Muscle of back (tissue), 11 donors: ENCODE measurements around the gene ATP6V0E2. TPM values are rescaled to one million over a fixed set of nuclear protein-coding genes. Genes with fewer than 3 reads are reported as not detected.

Experiments used
- DNase-seq, 3 donors: peaks; one replicate each; pipeline versions ENCODE4 v3.0.0 to v3.0.0-alpha.2; 2013
- polyA plus RNA-seq, 10 donors: library from polyadenylated mRNA; unstranded; fragments of 120-200 nt; gene quantifications; one replicate each; pipeline ENCODE4 v1.2.1, GENCODE V29; 2013; ENCODE audit not compliant: insufficient read length in 10 of 10

The ATP6V0E2 gene
- polyA plus RNA-seq, 10 donors = 5.6 to 11.3 (median 9.0) TPM

- DNase-seq = no peak
These were observed 36.1 kb upstream of the ATP6V0E2 start for GRCh38 chr7:149837564-149838223.

- DNase-seq = peak; percentile 97 to 99 (median 98)
These were observed 35.4 kb upstream of the ATP6V0E2 start, which contains the start of gene ZNF862 for GRCh38 chr7:149838224-149838991. ZNF862 (plus strand) TSS chr7:149838375; CDS start chr7:149838612, 237 bp downstream.

DNA sequence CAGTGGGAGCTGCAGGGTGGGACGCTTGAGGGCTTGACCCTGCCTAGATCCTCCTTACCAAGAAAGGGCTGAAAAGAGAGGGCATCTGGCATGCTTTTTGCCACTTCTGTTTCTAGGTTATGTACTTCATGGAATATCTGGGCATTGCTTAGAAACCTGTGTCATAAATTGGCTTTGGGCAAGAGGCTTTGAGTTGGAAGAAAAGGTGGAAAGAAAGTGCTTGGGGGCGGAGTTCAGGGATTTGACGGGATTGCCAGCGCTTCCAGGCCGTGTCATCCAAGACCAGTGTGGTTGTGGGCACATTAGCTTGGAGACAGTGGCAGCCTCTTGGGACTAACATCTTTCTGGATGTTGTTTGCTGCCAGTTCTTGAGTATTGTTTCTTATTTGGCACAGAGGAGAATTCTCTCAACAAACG lies 34.8 kb upstream of the ATP6V0E2 start:
- no peak for DNase-seq

DNA sequence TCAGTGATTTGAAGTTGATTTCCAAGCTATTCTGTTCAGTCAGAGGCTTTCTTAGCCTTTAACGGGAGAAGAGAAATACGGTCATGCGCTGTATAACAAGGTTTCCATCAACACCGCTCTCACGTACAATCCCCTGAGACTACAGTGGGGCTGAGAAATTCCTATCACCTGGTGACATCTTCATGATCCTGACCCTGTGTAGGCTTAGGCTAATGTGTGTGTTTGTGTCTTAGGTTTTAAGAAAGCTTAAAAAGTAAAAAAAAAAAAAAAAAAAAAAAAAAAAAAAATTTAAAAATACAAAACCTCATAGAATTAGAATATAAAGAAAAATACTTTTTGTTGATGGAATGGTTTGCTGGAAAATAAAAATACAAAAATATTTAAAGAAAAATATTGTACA lies 33.8 kb upstream of the ATP6V0E2 start:
- no peak for DNase-seq

GRCh38 chr7:149843566-149843965 lies 30.2 kb upstream of the ATP6V0E2 start:
- DNase-seq = no peak

DNA sequence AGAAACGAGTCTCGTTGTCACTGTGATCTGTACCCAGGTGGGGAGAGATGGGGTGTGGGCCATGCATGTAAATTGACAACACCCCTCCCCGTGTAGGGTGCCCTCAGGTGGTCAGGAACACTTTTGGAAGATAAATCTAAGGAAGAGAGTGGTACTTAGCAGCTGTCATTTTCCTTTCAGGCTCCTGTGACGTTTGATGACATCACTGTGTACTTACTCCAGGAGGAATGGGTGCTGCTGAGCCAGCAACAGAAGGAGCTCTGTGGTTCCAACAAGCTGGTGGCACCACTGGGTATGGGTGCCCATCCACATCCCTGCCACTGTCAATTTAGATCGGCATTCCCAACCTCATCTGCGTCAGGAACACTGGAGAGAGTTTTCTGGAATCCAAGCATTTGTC lies 29.3 kb upstream of the ATP6V0E2 start:
- no peak for DNase-seq

- no peak for DNase-seq
These were observed 28.4 kb upstream of the ATP6V0E2 start for GRCh38 chr7:149845257-149845980.

DNA sequence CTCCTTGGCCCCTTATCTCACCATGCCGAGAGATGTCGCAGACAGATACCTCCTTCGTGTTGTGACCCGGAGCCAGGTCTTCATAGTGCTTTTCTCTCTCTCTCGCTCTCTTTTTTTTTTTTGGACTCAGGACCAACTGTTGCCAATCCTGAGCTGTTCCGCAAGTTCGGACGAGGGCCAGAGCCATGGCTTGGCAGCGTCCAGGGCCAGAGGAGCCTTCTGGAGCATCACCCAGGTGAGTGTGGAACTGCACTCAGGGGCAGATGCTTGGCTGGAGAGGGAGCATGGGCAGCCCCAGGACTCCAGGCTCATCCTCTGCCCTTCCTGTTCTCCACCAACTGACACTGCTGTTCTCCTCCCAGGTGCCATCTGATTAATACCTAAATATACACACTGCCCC lies 27.7 kb upstream of the ATP6V0E2 start:
- no peak for DNase-seq

GRCh38 chr7:149846436-149847046 lies 27.2 kb upstream of the ATP6V0E2 start:
- no peak for DNase-seq

GRCh38 chr7:149849174-149849573 lies 24.6 kb upstream of the ATP6V0E2 start:
- DNase-seq = no peak

DNA sequence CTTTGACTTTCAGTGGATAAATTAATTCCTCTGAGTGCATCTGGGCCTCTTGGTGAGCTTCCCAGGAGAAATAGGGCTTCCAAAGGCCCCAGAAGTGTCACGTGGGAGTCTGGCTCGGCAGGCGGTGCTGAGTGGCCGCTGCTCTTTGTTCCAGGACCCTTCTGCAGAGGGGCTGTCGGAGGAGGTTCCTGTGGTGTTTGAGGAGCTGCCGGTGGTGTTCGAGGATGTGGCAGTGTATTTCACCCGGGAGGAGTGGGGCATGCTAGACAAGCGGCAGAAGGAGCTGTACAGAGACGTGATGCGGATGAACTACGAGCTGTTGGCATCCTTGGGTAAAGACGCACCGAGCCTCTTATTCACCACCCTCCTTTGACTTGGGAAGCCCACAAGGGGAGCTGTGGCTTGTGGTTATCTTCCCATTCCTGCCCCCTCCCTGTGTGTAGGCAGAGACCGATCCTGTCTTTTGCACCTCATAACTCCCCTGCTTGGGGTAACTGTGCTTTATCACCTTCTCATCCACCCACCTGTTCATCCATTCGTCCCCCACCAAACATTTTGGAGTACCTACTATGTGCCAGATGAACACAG lies 23.7 kb upstream of the ATP6V0E2 start:
- no peak for DNase-seq

- no peak for DNase-seq
These were observed 23.1 kb upstream of the ATP6V0E2 start for GRCh38 chr7:149850716-149851115.

GRCh38 chr7:149851449-149851848 lies 22.3 kb upstream of the ATP6V0E2 start:
- DNase-seq = no peak

DNA sequence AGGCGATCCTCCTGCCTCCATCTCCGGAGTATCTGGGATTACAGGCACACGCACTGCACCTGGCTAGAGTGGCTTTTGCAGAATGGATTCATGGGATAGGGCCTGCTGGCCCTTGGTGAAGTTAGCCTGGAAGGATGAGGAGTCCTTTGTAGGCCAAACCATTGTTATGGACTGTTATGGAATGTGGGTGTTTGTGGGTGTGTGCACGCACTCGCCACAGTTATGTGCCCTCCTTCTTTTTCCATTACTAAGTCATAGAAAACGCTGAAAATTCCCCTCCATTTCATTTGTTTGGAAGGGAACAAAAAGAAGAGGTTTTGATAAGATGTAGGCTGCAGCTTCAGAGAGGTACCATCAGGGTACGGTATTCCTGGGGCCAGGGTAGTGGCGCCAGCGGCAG lies 20.6 kb upstream of the ATP6V0E2 start:
- DNase-seq = no peak

DNA sequence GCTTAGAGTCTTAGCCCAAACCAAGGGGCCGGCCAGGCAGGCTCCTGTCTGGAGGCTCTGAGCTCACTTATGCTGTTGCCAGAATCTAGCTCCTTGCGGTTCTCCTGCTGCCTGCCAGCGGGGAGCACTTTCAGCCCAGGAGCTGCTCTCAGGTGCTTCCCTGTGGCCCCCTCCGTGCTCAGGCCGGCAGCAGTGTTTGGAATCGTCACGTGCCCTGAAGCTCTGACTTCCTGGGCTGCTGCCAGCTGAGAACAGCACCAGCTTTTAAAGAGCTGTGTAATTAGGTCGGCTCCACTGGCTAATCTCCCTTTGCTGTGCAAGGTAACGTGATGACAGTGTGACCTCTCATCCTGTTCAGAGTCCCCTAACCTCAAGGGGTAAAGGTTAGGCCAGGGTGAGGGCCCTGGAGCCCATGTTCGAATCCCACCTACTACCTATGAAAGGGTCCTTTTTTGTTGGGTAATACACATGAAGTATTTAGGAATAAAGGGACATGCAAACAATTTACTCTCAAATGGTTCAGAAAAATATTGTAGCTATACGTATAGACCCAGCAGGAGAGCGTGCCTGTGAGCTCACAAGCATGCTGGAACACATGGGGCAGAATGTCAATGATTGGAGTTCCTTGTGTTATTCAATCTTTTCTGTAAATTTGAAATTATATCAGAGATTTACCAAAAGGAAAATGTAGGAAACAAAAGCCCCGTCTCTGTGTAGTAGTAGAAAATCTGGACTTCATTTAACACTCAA lies 19.0 kb upstream of the ATP6V0E2 start:
- DNase-seq = peak; percentile 35 to 54 (median 41)

DNA sequence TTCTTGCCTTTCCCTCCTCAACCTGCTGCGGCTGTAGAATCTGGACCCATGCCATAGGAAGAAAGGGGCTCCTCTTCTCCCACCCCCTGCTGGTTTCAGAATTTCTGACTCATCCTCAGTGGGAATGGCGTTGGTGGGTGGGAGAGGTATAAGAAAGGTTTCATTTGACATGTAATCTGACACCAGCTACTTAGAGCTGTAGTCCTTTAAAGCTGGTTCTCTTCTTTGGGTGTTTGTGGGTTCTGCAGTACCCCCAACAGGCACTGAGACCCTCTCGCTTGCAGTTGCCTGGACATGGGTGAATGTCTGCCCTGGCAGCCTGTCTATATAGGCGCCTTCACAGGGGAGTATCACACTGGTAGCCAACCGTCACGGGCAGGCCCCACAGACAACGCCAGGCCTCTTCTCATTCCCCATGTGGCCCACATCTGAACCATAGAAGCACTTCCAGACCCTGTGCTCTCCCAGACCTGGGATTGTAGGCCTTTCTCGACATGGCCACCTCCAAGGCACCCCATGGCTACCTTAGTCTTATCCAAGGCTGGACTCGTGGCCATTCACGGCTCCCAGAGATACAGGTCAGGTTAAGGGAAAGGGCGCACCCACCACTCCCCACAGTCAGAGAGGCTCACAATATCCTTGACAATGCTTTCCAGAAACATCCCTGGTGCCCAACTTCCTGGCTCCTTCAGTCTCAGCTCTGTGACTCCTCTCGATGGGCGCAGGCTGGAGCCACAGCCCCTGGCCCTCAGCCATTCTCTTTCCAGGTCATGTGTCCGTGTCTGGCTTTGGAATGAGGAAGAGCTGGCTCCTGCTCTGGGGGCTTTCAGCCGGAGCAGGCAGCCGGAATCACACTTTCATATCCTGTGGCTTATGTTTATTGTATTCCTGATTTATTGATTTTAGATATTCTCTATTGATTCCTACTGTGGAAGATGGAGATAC lies 18.1 kb upstream of the ATP6V0E2 start:
- DNase-seq = peak; percentile 31 to 82 (median 43)

GRCh38 chr7:149856583-149856982 lies 17.2 kb upstream of the ATP6V0E2 start:
- no peak for DNase-seq

DNA sequence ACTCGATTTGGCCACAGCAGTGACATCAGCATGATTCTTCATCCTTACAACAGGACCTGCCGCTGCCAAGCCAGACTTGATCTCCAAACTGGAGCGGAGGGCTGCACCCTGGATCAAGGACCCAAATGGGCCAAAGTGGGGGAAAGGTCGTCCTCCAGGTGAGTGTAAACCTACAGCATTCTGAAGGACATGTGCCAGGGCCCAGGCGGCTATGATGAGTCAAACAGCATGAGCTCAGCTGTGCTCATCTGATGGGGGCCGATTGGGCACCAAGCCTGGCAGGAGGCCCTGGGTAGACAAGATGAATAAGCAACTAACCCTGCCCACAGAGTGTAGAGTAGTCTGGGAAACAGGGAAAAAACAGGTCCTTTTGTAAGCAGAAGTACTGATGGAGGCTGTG lies 14.4 kb upstream of the ATP6V0E2 start:
- no peak for DNase-seq

DNA sequence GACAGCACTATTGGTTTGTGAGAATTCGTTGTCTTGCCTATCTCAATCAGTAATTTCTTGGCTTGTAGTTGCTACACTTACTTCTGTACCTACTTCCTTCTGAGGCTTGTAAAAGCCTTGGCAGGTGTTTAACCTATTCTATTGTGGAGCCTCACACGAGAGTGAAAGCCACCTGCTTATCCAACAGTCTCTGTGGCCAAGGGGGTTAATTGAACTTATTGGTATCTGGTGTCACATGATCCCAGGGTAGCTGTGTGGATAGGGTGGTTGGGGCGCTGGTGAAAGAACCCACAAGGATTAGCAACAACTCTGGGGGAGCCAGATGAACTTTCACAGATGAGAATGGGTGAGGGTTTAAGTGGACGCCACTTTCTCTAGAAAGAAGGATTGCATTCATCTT lies 13.9 kb upstream of the ATP6V0E2 start:
- DNase-seq = no peak
